ENCODE measurements around the gene TMEM171.

Gene TMEM171

DNA sequence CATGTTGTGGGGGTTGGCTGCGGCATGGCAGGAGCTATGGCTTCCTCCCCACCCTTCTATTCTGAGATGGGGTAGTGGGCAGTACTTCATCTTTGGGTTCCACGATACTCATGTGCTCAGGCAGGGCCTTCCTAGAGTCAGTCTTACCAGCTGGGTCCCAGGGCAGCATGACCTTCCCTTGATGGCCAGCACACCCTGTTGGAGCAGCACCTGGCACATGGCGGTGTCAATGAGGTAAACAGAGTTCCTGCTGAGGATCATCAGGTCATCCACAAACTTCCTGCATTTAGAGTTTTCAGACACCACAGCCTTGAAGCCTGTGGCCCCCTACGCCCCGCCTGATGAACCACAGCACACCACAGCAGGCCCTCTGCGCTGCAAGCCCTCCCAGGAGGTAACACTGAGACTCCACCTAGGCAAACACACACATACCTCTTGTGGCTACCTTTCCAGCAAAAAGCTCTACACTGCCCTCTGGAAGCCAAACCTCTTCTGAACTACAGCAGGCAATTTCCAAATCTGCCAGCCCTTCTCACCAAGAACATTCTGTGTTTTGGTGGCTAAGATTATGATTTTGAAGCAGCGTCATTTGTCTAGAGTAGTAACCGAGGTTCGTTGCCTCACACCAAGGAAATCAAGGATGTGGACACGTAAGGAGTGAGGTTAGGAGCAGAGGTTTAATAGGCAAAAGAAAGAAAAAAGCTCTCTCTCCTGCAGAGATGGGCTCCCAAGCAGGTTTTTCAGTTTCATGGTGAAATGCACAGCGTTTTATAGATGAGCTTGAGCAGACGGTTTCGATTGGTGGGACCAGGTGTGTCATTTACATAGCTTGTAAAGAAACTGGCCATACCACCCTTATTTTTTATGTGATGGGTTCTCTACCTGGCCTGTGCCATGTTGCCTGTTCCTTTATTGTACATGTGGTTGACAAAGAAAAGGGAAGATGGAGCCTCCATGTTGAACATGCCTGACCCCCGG is 32.3 kb downstream of the TMEM171 start:
- DNase-seq (ENCODE audit: low read depth) = no peak

DNA sequence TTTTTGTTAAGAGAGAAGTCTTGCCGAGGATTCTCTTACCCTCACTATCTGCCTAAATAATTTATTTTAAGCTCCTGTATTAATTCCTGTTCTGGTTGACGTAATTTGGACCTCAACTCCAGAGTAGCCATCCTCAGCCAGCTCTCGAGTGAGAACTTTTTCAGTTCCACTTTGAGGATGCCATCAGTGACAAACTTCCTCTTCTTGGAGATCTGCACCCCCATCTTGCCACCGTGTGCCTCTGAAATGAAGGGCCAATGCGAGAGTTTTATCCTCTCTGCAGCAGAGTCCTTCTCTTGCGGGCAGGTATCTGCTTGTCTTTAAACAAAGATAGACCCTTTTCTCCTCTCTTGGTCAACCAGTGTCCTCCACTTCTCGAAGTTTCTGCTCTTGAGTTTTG is 33.1 kb downstream of the TMEM171 start:
- no peak for DNase-seq (ENCODE audit: low read depth)

DNA sequence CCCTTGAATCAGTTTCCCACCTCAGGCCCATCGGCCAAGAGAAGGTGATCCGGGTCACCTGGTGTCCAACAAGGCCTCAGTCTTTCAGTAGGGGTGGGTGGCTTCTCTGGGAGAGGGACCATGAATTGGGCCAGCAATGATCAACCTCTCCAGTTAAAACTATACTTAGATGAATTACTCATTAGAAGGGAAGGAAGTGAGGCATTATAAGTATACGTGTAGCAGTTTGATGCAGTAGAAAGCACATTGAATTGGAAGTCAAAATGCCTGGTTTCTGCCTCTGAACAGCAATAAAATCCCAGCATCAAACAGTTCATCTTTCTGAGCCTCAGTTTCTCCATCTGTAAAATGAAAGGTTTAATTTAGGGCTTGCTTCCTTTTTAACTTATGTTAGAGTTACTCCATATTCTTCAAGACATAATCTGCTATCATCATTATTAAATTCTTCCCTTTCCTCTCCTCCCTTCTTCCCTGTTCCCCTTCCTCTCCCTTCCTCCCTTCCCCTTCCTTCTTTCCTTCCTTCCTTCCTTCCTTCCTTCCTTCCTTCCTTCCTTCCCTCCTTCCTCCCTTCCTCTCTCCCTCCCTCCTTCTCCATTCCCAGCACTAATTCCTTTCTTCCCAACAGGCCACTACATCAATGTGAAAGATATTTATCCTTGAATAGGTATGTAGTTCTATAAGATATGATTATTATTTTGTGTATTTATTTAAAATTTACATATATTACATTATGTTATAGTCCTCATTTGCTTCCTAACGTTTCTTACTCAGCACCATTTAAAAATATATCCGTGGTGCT is 34.0 kb downstream of the TMEM171 start:
- DNase-seq (ENCODE audit: low read depth) = no peak

DNA sequence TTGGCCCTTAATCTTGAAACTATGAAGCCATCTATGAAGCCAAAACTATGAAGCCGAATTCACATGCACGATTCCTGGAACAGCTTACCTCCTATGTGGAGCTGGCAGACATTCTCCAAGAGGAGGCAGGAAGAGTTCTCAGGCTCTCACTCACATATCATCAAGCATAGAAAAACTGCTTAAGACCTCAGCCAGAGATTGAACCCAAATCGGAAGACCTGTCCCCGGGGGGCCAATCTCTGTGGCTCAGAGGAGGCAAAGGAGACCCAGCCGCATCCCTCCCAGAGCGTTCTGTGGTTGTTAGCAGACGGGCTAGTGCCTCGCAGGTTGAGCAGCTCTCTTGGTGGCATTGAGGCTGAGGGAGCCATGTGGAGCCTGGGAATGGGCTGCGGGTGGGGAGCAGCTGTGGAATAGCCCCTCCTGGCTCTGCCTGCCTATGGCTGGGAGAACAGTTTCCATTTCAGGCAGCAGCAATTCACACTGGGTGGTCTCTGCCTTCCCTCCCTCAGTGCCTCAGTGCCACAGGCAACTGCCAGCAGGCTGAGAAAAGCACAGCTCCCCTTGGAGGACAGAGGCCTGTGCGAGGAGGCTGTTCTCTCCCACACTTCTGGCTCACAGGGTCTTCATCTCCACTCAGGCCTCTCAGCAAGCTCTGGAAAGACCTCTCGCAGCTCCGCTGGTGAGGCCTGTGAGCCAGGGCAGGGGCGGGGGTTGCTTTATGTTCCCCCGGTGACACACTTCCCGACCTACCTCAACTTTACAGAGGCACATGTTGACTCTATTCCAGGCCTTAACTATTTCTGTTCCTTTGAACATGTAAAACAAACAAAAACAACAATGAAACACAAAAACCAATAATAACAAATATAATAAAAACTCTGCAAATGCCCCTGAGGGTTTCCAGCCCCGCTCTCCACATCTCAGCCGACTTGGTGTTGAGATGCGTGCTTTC is 35.2 kb downstream of the TMEM171 start:
- no peak for DNase-seq (ENCODE audit: low read depth)

DNA sequence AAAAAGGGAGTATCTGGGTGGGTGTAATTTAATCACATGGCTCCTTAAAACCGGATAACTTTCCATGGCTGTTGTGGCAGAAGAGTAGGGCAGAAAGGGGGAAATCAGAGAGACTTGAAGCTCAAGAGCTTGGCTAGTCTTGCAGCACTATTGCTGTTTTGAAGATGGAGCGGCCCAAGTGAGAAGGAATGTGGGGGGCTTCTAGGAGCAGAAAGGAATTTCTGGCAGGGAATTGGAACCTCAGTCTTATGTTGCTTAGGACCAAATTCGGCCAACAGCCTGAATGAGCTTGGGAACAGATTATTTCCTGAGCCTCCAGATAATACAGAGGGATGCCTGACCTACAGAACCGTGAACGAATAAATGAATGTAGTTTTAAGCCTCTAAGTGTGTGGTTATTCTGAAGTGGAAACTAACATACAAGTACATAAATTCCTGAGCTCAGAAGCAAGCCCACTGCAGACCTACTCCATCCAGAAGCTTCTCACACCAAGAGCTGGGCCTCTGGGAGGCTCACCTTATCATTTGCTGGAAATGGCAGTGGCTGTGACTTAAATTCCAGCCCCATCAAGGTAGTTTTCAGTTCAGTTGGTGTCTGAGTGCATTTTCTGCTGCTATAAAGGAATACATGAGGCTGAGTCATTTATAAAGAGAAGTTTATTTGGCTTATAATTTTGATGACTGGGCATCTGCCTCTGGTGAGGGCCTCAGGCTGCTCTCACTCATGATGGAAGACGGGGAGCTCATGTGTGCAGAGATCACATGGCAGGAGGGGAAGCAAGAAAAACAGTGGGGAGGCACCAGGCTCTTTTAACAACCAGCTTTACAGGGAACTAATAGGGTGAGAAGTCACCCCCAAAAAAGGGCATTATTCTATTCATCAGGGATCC is 37.3 kb downstream of the TMEM171 start:
- DNase-seq (ENCODE audit: low read depth) = no peak

DNA sequence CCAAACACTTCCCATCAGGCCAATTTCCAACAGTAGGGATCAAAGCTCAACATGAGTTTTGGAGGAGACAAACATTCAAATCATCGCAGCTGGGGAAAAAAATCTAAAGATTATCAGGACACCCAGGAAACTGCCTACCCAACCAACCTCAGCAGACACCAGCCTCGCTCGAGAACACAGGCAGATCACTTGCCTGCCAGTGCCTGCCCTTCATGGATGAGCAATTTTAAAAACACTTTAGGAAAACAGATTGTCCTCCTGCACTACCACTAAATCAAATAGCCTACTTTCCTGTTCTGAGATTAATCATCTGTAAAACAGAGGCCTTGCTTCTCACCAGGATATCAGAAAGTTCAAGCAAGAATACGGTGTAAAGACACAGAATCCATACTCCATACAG is 37.9 kb downstream of the TMEM171 start:
- no peak for DNase-seq (ENCODE audit: low read depth)

DNA sequence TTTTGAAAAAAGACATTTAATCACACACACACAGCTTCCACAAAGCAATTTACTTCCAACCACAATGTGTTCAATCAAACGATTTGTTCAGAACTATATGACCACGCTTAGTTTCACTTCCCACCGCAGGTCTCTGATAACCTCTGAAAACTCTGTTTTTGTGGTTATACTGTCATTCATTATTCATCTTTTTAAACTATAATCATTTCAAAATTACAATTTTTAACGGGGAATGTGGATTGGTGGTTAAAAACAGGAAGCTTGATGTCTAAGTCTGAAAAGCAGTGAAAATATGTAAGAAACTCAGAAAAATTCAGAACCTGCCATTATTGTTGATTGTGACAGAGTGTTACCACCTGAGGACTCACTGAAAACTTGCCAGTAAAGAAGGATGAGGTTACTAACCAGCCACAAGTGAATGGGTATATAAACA is 39.9 kb downstream of the TMEM171 start:
- DNase-seq (ENCODE audit: low read depth) = peak; percentile 4

DNA sequence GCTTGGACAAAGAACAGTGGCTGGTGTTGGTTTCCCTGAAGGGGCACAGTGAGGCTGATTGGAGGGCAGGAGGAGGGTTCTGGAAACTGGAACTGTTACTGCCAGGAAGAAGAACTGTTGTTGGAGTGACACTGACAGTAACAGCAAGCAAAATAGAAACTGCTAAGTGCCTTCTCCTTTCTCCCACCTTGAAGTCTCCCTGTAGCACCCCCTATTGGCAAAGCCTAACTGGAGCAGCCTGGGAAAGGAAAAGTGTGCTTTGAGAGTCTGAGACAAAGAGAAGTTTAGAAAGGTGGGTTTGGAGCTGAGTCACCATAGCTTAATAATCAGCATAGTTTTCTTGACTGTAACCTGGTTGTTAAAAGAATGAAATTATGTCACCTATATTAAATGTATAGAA is 50.1 kb downstream of the TMEM171 start:
- no peak for DNase-seq (ENCODE audit: low read depth)

DNA sequence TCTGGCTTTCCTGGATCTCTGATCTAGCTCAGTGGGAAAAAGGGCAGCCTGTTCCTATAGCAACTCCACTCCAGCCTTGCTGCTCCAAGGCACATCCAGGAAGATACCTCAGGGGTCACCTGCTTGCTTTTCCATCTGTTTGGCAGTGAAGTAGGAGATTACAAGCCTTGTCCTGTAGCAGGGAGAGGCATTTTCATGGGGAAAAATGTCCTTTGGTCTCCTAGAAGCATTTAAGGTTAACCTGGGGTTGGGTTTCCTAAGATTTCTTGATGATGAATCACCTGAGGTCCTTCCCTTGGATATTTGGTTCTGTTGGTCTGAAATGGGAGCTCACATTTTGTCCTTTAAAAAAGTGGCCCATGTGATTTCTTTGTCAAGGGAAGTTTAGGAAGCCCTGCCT is 51.1 kb downstream of the TMEM171 start:
- DNase-seq (ENCODE audit: low read depth) = no peak

DNA sequence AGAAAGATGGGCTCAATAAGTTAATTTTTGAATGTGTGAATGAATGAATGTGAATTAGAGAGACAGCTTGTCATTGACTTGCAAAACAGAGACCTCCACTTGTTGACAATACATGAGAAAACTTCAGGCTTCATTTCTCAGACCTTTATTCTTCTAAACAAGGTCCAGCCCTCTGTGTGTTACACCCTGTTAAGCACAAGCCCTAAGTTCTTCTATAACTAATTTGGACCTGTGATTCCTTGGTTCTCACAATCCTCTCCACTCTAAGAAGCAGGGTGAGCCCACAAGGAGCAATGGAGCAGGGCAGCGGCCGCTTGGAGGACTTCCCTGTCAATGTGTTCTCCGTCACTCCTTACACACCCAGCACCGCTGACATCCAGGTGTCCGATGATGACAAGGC is 52.6 kb downstream of the TMEM171 start, which contains the start of gene TMEM174:
Gene TMEM174, plus strand, starts transcription at position 243 of the 400 bp plus-strand sequence. Its CDS starts 51 bp downstream, at position 294.
- DNase-seq (ENCODE audit: low read depth) = no peak

DNA sequence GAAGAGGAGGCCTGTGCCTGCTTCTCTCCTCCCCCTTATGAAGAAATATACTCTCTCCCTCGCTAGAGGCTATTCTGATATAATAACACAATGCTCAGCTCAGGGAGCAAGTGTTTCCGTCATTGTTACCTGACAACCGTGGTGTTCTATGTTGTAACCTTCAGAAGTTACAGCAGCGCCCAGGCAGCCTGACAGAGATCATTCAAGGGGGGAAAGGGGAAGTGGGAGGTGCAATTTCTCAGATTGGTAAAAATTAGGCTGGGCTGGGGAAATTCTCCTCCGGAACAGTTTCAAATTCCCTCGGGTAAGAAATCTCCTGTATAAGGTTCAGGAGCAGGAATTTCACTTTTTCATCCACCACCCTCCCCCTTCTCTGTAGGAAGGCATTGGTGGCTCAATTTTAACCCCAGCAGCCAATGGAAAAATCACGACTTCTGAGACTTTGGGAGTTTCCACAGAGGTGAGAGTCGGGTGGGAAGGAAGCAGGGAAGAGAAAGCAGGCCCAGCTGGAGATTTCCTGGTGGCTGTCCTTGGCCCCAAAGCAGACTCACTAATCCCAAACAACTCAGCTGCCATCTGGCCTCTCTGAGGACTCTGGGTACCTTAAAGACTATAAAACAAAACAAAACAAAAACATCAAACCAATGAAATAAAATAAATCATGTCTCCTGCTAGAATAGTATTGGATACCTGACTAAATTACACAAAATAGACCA is 53.9 kb downstream of the TMEM171 start:
- no peak for DNase-seq (ENCODE audit: low read depth)

DNA sequence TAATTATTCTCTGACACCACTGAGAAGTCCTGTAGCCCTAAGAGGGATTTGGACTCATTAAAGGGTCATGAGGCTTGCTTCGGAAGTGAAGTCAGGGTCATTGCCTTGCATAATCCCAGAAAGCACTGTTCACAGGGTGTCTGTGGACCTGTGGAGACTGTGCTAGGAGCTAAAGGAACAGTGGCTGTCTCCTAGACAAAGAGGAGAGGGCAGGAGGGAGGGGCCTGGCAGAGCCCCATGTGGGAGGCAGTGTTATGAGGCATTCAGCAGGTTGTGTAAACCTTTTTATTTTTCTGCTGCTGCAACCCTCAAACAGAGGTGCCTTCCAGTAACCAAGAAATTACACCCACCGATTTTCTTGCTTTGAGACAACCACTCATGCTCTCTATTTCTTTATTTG is 55.9 kb downstream of the TMEM171 start:
- no peak for DNase-seq (ENCODE audit: low read depth)

DNA sequence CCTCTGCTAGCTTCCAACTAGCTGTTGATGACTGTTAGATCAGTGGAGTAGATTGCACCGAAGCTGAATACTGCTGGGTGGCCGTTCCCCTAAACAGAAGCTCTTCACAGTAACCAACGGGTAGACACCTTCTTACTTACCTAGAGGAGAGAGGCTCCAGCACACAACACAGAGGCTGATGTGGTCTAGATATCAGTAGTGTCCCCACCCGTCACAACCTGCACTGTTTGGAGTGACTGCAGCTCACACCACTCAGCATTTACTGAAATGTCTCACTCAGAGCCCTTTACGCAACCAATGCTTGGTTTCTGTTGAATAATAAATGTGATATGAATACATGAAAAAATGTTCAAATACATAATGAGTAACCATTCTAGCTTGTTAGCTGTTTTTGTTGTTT is 57.9 kb downstream of the TMEM171 start:
- no peak for DNase-seq (ENCODE audit: low read depth)

DNA sequence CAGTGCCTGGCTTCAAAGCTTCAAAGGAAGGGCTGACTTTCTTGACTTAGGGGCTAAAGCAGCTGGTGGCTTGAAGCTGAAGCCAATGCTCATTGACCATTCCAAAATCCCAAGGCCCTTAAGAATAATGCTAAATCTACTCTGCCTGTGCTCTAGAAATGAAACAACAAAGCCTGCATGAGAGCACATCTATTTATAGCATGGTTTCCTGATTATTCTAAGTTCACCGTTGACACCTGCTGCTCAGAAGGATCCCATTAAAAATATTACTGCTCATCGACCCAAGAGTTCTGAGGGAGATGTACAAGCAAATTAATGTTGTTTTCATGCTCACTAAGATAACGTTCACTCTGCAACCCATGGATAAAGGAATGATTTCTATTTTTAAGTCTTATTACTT is 59.4 kb downstream of the TMEM171 start:
- no peak for DNase-seq (ENCODE audit: low read depth)

DNA sequence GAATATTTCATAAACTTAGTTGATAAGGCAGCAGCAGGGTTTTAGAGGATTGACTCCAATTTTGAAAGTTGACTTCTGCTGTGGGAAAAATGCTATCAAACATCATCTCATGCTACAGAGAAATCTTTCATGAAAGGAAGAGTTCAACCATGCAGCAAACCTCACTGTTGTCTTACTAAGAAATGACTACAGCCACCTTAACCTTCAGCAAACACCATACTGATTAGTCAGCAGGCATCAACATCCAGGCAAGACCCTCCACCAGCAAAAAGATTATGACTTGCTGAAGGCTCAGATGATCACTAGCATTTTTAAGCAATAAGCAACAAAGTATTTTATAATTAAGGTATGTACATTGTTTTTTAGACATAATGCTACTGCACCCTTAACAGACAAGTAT is 60.2 kb downstream of the TMEM171 start:
- DNase-seq (ENCODE audit: low read depth) = no peak
